ENCODE measurements around the gene ZNF598.

- TF ChIP-seq CTCF (IDR thresholded peaks at IDR 0.05; ENCODE audit: low read depth, low read length, poor library complexity, severe bottlenecking): no peak
- no peak for TF ChIP-seq EZH2phosphoT487 (IDR thresholded peaks at IDR 0.05; ENCODE audit: borderline replicate concordance, low read length)
Measured at GRCh38 chr16:2032285-2033056, 22.9 kb upstream of the ZNF598 start.
